GM21619 (cell line): Measurements from ENCODE around the gene USP43.

Experiments
- ATAC-seq: cut with Tn5 transposase; IDR thresholded peaks from one replicate; pipeline ENCODE4 v1.9.1; 2021; ENCODE audit not compliant: unreplicated experiment

USP43 gene

DNA sequence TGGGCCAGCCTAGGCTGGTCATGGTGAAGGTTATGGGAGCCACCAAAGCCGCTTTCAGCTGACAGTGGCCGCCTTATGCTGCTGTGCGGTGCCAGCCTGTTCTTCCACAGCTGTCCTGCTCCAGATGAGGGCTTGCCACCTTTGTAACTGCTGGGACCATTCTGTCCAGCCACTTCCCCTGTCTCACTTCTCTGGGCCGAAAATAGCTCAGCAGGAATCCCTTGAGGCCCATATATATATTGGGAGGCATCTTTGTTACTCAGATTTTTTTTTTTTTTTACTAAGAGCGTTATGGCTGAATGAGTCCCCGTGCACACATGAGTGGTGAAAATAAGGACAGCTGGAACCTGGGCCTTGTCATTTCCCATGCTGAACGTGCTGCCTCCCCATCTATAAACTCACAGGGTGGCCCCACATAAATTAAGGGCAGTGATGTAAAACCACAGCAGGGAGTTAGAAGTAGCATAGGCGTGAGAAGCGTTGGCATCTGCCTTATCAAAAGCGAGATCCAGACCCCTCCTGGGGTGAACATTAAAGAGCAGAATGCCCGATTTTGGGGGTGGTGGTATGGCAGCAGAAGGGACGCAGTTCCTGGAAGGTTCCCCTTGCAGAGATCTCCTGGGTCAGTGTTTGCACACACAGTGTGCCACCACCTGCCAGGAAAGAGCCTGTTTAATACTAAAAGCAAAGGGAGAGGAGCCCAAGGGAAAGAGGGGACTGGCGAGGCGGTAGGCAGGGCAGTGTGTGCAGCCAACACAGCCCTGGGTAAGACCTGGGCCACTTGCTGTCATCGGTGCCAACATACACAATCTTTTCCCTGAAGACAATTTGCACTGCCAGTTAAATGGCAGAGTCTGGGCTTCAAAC is 57.8 kb downstream of the USP43 start:
- no peak for ATAC-seq

DNA sequence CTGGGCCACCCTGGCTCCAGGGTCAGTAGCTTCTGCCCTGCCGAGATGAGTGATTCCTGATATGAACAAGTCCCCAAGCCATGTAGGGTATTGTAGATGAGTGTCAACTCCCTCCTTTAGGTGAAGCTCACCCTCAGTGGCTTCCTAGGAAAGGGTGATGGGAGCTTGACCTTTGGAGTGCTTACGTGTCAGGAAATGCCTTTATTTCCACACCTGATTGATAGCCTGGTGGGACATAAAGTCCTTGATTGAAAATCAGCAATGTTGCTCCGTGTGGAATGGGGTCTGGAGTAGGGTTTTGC is 58.4 kb downstream of the USP43 start:
- no peak for ATAC-seq

DNA sequence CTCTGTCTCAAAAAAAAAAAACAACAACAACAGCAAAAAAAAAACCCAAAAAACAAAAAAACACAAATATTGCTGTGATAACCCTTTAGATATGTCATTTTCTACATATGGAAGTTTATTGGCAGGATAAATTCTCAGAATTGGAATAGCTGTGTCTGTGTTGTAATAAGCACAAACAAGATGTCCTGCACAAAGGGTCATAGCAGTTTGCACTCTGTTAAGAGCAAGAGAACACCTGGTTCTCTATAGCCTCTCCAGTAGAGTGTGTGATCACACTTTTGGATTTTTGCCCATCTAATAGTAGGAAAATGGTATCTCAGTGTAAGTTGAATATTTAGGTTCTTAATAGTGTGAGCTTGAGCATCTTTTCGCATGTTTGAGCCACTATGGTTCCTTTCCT is 60.4 kb downstream of the USP43 start:
- no peak for ATAC-seq

DNA sequence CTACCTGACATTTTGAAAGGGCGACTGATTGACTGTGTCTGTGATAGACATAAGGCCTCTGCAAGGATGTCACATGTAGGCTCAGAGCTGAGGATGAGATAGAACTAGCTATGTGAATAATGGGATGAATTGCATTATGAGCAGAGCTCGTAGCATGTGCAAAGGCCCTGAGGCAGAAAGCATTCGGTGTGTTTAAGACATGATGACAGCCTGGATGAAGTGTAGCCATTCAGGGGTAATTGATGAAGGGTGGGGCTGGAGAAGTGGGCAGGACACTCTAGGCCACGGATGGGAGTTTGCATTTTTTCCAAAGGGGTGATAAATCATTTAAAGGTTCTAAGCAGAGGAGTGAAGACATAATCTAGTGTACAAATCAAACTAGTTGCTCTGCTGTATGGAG is 62.6 kb downstream of the USP43 start:
- ATAC-seq = no peak

DNA sequence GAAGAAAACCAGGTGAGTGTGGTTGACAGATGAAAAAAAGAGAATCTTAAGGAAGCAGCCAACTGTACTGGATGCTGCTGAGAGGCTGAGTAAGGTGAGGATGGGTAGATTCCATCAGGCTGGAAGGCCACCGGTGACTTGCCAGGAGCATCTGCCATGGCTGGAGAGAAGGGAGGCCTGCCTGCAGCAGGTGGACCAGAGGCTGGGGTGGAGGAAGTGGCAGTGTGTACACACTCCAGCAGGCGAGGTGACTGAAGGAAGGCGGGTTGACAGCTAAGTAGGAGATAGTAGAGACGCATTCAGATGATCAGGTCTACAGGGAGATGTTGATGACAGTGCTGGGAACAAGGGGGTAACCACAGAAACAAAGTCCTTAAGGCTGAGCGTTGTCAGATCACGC is 69.5 kb downstream of the USP43 start:
- ATAC-seq = no peak

DNA sequence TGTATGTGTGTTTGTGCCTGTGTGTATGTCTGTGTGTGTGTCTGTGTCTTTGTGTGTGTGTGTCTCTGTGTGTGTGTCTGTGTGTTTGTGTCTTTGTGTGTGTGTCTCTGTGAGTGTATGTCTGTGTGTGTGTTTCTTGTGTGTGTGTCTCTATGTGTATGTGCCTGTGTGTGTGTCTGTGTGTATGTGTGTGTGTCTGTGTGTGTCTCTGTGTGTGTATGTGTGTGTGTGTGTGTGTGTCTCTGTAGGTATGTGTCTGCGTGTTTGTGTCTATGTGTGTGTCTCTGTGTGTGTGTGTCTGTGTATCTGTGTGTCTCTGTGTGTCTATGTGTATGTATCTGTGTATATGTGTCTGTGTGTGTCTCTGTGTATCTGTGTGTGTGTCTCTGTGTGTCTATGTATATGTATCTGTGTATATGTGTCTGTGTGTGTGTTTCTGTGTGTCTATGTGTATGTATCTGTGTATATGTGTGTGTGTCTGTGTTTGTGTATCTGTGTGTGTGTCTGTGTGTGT is 70.2 kb downstream of the USP43 start:
- no peak for ATAC-seq

DNA sequence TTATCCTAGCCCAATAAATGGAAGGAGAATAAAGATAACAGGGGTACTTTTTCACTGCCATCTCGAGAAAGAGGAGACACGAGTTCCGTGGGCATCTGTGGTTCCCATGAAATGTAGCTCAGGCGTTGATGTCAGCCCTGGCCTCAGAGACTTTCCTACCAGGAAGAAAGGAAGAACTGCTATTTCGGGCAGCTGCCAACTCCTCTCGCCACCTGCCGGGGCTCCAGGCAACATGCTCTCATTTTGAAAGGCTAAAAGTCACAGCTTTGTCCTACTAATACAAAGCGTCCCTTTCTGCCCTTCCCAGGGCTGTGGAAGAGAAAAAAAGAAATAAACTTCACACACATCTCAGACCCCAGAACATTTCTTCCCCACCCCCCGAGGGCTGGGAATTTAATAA is 80.3 kb downstream of the USP43 start:
- no peak for ATAC-seq

DNA sequence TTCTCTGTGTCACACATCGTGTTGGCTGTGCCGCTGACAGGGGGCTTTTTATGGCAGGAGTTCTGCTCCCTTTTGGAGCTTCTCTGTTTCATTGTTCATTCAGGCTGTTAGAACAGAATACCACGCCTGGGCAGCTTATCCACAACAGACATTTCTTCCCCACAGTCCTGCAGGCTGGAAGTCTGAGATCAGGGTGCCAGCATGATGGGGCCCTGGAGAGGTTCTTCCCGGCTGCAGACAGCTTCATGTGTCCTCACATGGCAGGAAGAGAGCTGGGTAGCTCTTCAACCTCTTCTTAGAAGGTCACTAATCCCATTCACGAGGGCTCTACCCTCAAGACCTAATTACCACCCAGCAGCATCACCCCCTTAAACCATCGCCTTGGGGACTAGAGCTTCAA is 81.0 kb downstream of the USP43 start:
- no peak for ATAC-seq

DNA sequence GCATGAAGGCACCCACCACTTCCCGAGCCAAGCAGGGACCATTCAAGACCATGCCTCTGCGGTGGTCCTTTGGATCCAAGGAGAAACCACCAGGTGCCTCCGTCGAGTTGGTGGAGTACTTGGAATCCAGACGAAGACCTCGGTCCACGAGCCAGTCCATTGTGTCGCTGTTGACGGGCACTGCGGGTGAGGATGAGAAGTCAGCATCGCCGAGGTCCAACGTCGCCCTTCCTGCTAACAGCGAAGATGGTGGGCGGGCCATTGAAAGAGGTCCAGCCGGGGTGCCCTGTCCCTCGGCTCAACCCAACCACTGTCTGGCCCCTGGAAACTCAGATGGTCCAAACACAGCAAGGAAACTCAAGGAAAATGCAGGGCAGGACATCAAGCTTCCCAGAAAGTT is 82.7 kb downstream of the USP43 start:
- ATAC-seq = no peak

DNA sequence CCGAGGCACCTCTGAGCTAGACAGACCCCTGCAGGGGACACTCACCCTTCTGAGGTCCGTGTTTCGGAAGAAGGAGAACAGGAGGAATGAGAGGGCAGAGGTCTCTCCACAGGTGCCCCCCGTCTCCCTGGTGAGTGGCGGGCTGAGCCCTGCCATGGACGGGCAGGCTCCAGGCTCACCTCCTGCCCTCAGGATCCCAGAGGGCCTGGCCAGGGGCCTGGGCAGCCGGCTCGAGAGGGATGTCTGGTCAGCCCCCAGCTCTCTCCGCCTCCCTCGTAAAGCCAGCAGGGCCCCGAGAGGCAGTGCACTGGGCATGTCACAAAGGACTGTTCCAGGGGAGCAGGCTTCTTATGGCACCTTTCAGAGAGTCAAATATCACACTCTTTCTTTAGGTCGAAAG is 83.2 kb downstream of the USP43 start:
- ATAC-seq = no peak

DNA sequence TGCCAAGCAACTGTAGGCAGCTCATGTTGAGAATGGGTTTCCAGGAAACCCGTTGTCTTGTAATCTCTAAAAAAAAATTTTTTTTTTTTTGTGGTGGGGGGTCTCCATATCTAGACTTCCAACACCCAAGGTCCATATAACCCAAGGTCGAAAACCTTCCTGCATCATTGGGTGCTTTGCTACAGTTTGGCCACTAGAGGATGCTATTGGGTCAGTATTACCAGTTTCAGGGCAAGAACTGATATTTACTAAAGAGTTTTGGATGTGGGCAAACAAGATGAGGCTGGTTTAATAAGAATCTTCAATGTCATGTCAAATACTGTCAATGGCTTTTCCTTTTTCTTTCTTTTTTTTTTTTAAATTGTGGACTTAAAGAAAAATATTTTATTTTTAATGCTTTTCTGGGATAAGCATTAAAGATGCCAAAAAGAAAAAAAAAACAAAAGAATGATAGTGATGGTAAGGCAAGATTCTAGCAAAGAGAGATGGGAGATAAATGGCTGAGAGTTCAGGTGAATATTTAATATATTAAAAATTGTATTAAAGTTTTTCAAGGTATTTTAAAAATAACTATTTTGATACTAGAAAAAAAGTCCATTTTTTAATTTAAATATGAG is 83.8 kb downstream of the USP43 start:
- ATAC-seq = no peak

DNA sequence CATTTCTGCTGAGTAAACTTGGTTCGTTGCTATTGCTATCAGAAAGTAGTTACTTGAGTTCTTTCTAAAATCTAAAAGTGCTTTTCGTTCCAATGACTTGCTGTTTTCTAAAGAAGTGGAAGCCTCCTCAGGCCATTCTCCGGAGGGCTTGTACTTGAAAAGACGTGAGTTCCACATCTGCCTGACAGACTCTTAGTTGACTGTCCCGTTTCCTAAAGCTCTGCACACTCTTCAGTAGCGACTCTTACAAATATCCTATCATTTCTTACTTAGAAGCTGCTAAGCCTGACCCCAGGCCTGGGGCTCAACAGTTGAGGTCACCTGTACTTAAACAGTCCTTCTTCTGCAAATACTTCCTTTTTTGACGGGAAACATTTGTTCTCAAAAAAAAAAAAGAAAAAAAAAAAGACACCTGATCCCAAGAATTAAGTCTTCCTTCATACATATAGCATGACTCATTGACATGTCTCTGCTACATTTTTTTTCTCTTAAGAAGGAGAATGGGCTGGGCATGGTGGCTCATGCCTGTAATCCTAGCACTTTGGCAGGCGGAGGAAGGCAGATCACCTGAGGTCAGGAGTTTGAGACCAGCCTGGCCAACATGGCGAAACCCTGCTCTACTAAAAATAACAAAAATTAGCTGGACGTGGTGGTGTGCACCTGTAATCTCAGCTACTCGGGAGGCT is 84.6 kb downstream of the USP43 start:
- ATAC-seq = no peak

DNA sequence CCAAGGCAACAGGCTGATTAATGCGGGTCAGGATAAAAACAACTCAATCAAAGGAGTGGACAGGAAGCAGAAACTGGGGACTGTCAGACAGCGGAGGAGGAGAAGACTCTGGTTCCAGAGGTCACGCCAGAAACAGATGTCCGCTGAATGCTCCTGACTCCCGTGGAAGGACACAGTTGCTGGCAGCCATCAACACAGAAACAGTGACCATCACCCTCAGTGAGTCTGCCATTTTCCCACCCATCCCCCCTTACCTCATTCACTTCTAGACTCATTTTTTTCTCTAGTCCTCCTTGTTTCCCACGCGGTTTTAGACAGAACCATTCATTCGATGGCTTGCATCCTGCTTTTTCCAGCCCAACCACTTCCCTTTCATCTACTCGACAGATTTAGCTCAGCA is 105.2 kb downstream of the USP43 start:
- ATAC-seq = no peak

DNA sequence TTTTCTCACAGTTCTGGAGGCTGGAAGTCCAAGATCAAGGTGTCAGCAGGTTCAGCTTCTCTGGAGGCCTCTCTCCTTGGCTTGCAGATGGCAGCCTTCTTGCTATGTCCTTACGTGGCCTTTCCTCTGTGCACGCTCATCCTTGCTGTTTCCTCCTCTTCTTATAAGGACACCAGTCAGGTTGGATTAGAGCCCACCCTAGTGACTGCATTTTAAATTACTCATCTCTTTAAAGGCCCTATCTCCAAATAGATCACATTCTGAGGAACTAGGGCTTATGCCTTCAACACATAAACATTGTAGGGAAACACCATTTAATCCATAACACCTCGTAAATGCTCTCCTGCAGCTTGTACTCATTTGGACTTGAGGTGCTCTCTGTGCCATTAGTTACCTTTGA is 109.8 kb downstream of the USP43 start:
- ATAC-seq = no peak

DNA sequence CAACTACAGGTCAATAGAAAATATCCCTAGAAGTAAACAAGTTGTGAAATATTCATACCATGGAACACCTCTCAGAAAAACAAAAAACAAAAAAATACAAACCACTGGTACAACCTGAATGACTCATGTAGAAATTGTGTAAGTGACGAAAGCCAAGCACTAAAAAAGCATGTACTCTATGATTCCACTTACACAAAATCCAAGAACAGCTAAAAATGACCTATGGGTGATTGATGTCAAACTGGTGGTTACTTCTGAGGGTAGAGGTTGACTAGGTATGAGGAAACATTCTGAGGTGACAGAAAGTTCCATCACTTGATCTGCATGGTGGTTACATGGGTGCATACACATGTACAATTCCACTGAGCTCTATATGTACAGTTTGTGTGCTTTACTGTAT is 114.9 kb downstream of the USP43 start:
- no peak for ATAC-seq

DNA sequence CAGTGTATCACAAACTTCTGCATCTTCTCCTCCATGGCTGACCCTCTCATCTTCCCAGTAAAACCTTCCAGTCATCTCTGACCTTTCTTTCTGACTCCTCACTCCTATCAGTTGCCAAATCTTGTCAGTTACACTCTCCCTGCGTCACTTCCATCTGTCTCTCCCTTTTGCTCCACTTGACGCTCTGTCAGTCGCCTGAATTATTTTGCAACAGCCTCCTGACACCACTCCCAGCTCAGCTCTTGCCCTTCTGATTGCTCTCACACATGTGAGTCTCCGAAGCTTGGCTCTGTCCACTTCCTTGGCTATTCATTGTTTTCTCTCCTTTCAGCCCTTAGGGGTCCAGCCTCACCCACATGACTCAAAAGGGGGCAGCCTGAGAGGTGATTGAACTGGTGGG is 118.3 kb downstream of the USP43 start:
- no peak for ATAC-seq

DNA sequence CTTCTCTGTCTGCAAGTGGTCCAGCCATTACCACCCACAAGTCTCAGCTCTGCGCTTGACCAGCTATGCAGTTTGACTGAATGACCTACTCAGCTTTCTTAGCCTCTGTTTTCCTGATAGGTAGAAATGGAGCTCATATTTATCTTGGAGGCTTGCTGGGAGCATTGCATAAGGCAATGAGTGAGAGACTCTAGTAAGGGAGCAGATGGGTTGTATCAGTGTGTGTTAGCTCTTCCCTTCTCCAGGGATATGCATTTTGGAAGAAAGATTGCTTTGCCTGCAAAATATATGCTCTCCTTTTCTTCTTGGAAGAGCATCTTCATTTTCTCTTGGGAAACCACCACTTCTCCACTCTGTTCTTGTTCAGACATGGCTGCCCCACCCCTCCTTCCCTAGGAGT is 120.0 kb downstream of the USP43 start:
- no peak for ATAC-seq

DNA sequence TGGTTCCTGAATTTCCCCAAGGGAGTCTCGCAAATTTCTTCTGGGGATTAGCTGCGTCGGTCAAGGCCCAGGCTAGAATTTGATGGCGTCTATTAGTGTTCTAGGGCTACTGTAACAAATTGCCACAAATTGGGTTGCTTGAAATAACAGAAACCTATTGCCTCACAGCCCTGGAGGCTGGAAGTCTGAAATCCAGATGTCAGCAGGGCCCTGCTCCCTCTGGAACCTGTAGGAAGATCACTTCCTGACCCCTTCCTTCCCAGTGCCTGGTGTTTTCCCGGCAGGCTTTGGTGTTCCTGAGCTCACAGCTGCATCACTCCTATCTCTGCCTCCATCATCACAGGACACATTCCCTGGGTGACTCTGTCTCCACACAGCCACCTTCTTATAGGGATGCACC is 121.7 kb downstream of the USP43 start:
- ATAC-seq = no peak

DNA sequence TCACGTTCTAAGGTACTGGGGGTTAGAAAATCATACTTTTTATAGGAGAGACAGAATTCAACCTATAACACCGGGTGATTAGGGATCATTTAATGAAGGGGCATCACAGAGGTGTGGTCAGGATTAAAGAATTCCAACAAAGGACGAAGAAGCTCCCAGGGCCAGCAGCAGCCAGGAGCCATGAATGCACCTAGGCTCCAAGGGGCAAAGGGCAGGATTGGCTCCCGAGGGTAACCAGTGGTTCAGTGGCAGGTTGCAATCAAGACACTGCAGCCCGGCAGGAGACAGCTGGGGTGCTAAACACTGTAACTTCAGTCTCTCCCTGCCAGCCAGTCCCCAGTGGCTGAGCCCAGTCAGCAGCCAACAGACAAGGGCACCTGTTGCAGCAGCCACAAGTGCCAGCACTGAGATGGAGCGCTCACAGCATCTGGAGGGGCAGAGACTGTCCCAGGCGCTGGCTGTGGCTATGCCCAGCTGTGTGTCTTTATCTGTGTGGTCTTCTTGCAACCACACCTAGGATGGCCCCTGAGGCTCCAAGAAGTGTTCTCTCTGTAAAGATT is 122.2 kb downstream of the USP43 start:
- ATAC-seq = no peak

DNA sequence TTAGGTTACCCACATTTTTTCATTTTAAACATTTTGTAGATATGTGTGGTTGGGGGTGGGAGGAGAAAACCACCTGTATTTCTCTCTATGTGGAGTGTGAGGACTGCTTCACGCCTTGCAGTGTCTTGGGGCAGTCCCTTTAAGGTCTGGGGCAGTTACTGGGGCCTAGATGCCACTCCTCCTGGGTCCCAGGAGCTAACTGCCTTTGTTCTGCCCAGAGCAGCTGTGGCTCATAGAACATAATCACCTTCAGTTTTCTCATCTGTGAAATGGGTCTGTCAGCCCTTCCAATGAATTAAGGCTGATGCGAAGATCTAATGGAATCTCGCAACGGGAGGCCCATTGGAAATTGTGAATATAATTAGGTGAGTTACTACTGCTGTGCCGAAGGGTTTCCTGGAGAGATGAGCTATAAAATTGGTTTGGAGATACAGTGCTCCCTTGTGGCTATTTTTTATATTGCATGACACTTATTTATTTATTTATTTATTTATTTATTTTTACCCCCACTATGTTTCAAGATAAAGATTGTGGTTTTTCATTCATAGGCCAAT is 123.1 kb downstream of the USP43 start:
- ATAC-seq = no peak

DNA sequence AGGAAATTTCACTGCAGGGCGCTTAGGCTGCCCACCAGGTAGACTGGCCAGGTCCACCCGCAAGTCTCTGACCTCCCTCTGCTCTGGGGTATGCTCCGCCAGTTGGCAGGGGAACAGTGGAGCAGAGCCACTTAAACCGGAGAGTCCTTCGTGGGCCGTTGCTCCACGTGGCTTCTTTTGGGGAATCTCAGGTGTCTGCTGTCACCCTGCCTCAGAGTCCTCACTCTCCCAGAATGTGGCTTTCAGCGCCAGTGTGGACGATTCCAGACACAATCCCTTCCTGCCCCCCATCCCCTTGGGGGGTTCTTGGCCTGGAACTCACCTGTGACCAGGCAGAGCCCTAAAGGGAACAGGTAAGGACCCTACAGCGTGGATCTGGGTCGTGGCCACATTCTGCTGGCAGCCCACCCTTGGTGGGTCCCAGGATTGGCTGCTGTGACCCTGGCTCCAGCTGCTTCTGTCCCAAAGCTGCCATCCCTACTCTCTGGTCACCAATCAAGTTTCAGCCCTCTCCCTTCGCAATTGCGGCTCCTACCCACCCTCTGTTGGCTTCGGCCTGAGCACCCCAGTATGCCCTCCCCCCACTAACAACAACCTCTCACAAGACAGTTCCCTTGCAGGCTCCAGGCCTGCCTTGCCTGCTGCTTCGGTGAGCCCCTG is 123.8 kb downstream of the USP43 start:
- ATAC-seq = no peak
